SK-N-SH treated with all-trans-retinoic acid at 6 μM for 48 hours (cell line): ENCODE data around the gene RASGRP3.

Source experiments
- ATAC-seq: fragments of 200-7000 bp; cut with Tn5 transposase; 3 replicates; pipeline ENCODE4 v1.9.1; 2020; ENCODE audit warnings: mild to moderate bottlenecking, moderate library complexity
- ARNTL ChIP-seq: fragments of 450-650 bp; formaldehyde crosslinking; IDR thresholded peaks from 2 replicates; pipeline ENCODE4 v1.5.0; 2020; ENCODE audit warnings: low read depth, mild to moderate bottlenecking, moderate library complexity, borderline replicate concordance
- BACH2 ChIP-seq: fragments of 250-450 bp; sonication (Bioruptor Pico); IDR thresholded peaks from 2 replicates; pipeline ENCODE4 v1.9.0; 2021; ENCODE audit warnings: mild to moderate bottlenecking, borderline replicate concordance
- CREB5 ChIP-seq: fragments of 250-450 bp; sonication (Bioruptor Pico); IDR thresholded peaks from 2 replicates; pipeline ENCODE4 v1.5.1; 2020; ENCODE audit warnings: low read depth, mild to moderate bottlenecking, moderate library complexity
- CSDC2 ChIP-seq: fragments of 250-450 bp; sonication (Bioruptor Pico); IDR thresholded peaks from 2 replicates; pipeline ENCODE4 v1.5.0; 2020; ENCODE audit warnings: mild to moderate bottlenecking, moderate library complexity
- CSRNP3 ChIP-seq: fragments of 250-450 bp; sonication (Bioruptor Pico); IDR thresholded peaks from 2 replicates; pipeline ENCODE4 v1.5.1; 2021; ENCODE audit warnings: mild to moderate bottlenecking, moderate library complexity
- ESRRG ChIP-seq: fragments of 250-450 bp; sonication (Bioruptor Pico); IDR thresholded peaks from 2 replicates; pipeline ENCODE4 v1.6.1; 2021; ENCODE audit warnings: mild to moderate bottlenecking
- ISL1 ChIP-seq: fragments of 250-450 bp; sonication (Bioruptor Pico); IDR thresholded peaks from 2 replicates; pipeline ENCODE4 v2.1.2; 2022; ENCODE audit warnings: mild to moderate bottlenecking, moderate library complexity
- OSR1 ChIP-seq: fragments of 250-450 bp; sonication (Bioruptor Pico); IDR thresholded peaks from 2 replicates; pipeline ENCODE4 v1.8.0; 2022; ENCODE audit warnings: moderate library complexity, mild to moderate bottlenecking, inconsistent platforms
- PATZ1 ChIP-seq: fragments of 250-450 bp; sonication (Bioruptor Pico); IDR thresholded peaks from 2 replicates; pipeline ENCODE4 v1.8.0; 2020; ENCODE audit warnings: mild to moderate bottlenecking, moderate library complexity, borderline replicate concordance
- PPARA ChIP-seq: fragments of 250-450 bp; sonication (Bioruptor Pico); IDR thresholded peaks from 2 replicates; pipeline ENCODE4 v1.5.0; 2020; ENCODE audit warnings: mild to moderate bottlenecking, borderline replicate concordance
- RARB ChIP-seq: fragments of 250-450 bp; sonication (Bioruptor Pico); IDR thresholded peaks from 2 replicates; pipeline ENCODE4 v1.8.0; 2021; ENCODE audit warnings: mild to moderate bottlenecking, moderate library complexity
- SNAI2 ChIP-seq: fragments of 250-450 bp; sonication (Bioruptor Pico); IDR thresholded peaks from 2 replicates; pipeline ENCODE4 v1.5.0; 2020; ENCODE audit warnings: mild to moderate bottlenecking, moderate library complexity
- TOX ChIP-seq: fragments of 250-450 bp; sonication (Bioruptor Pico); IDR thresholded peaks from 2 replicates; pipeline ENCODE4 v1.8.0; 2021; ENCODE audit warnings: mild to moderate bottlenecking, moderate library complexity, borderline replicate concordance
- TSHZ2 ChIP-seq: fragments of 250-450 bp; sonication (Bioruptor Pico); IDR thresholded peaks from 2 replicates; pipeline ENCODE4 v1.5.0; 2020; ENCODE audit warnings: mild to moderate bottlenecking, moderate library complexity
- ZC3H10 ChIP-seq: fragments of 250-450 bp; sonication (Bioruptor Pico); IDR thresholded peaks from 2 replicates; pipeline ENCODE4 v1.5.1; 2021; ENCODE audit warnings: mild to moderate bottlenecking, moderate library complexity
- ZFP3 ChIP-seq: fragments of 250-450 bp; sonication (Bioruptor Pico); IDR thresholded peaks from 2 replicates; pipeline ENCODE4 v1.5.0; 2020; ENCODE audit warnings: mild to moderate bottlenecking, moderate library complexity
- ZNF565 ChIP-seq: fragments of 450-650 bp; formaldehyde crosslinking; conservative IDR thresholded peaks from 2 replicates; pipeline ENCODE4 v1.5.0; 2020; ENCODE audit warnings: low read depth, mild to moderate bottlenecking, moderate library complexity
- ZNF70 ChIP-seq: fragments of 450-650 bp; formaldehyde crosslinking; IDR thresholded peaks from 2 replicates; pipeline ENCODE4 v1.5.0; 2020; ENCODE audit warnings: mild to moderate bottlenecking, moderate library complexity
- ZNF8 ChIP-seq: fragments of 450-650 bp; formaldehyde crosslinking; IDR thresholded peaks from 2 replicates; pipeline ENCODE4 v1.5.0; 2020; ENCODE audit warnings: mild to moderate bottlenecking, moderate library complexity

Gene RASGRP3

GRCh38 chr2:33522576-33522975, 46.1 kb downstream of the RASGRP3 start:
- ATAC-seq = no peak
- TF ChIP-seq ARNTL (CRISPR knock-in tag) (no peak), PATZ1 (CRISPR knock-in tag) (no peak), ZC3H10 (CRISPR knock-in tag) (no peak)

GRCh38 chr2:33525666-33526065, 49.2 kb downstream of the RASGRP3 start:
- TF ChIP-seq ZNF8 (CRISPR knock-in tag) (no peak), ESRRG (CRISPR knock-in tag) (no peak), TSHZ2 (CRISPR knock-in tag) (no peak)
- ATAC-seq = no peak

GRCh38 chr2:33526132-33526531, 49.7 kb downstream of the RASGRP3 start:
- ATAC-seq = no peak
- no peak for TF ChIP-seq RARB (CRISPR knock-in tag)
- TF ChIP-seq, all 23 proteins: peak for 0

GRCh38 chr2:33526921-33527320, 50.5 kb downstream of the RASGRP3 start:
- TF ChIP-seq CSRNP3 (CRISPR knock-in tag) (no peak), ZNF70 (CRISPR knock-in tag) (no peak), CREB5 (no peak), CSDC2 (CRISPR knock-in tag) (no peak), TSHZ2 (CRISPR knock-in tag) (no peak), BACH2 (CRISPR knock-in tag) (no peak), ZNF565 (CRISPR knock-in tag) (no peak), TOX (CRISPR knock-in tag) (no peak), OSR1 (no peak), ZNF8 (CRISPR knock-in tag) (no peak), SNAI2 (CRISPR knock-in tag) (no peak), PPARA (CRISPR knock-in tag) (no peak), ISL1 (no peak), RARB (CRISPR knock-in tag) (no peak), ZFP3 (no peak), ARNTL (CRISPR knock-in tag) (no peak)
- no peak for ATAC-seq
